H9 (cell line): ENCODE data around the gene SYS1. TPM values are rescaled to one million over a fixed set of nuclear protein-coding genes. Genes with fewer than 3 reads are reported as not detected.

Experiments used
- DNase-seq: peaks from one replicate; pipeline ENCODE4 v3.0.0-alpha.2; 2017
- H2AFZ ChIP-seq: one replicate; pipeline ENCODE4 v1.6.1; 2013; ENCODE audit warnings: mild to moderate bottlenecking, low read length, control low read depth, moderate library complexity
- H2AK5ac ChIP-seq: 2 replicates; pipeline ENCODE4 v1.6.1; 2013; ENCODE audit warnings: low read length, control low read depth, mixed read lengths; ENCODE audit not compliant: insufficient read length
- H2BK120ac ChIP-seq: one replicate; pipeline ENCODE4 v1.6.1; 2013; ENCODE audit warnings: low read depth, mild to moderate bottlenecking, low read length, control low read depth, inconsistent platforms; ENCODE audit not compliant: poor library complexity, severe bottlenecking
- H2BK12ac ChIP-seq: 2 replicates; pipeline ENCODE4 v1.6.1; 2013; ENCODE audit warnings: low read length, control low read depth, mixed read lengths, low read depth; ENCODE audit not compliant: insufficient read length
- H2BK15ac ChIP-seq: 2 replicates; pipeline ENCODE4 v1.6.1; 2013; ENCODE audit warnings: low read depth, low read length, control low read depth
- H2BK20ac ChIP-seq: one replicate; pipeline ENCODE4 v1.6.1; 2013; ENCODE audit warnings: low read depth, mild to moderate bottlenecking, low read length, control low read depth, inconsistent platforms; ENCODE audit not compliant: poor library complexity, severe bottlenecking
- H2BK5ac ChIP-seq: 2 replicates; pipeline ENCODE4 v1.6.1; 2013; ENCODE audit warnings: low read length, control low read depth, mixed read lengths; ENCODE audit not compliant: insufficient read length
- H3K14ac ChIP-seq: 2 replicates; pipeline ENCODE4 v1.6.1; 2013; ENCODE audit warnings: low read length, control low read depth; ENCODE audit not compliant: insufficient read depth
- H3K18ac ChIP-seq: 2 replicates; pipeline ENCODE4 v1.6.1; 2013; ENCODE audit warnings: low read depth, mild to moderate bottlenecking, mixed read lengths, low read length, control low read depth; ENCODE audit not compliant: insufficient read length
- H3K23ac ChIP-seq: 2 replicates; pipeline ENCODE4 v1.6.1; 2013; ENCODE audit warnings: low read length, control low read depth, mixed read lengths, low read depth; ENCODE audit not compliant: insufficient read length
- H3K23me2 ChIP-seq: 2 replicates; pipeline ENCODE4 v1.6.1; 2013; ENCODE audit warnings: low read depth, mild to moderate bottlenecking, mixed read lengths, low read length, control low read depth; ENCODE audit not compliant: insufficient read length, poor library complexity, severe bottlenecking
- H3K27ac ChIP-seq: 2 replicates; pipeline ENCODE4 v1.5.1; 2013; ENCODE audit warnings: low read length, control low read depth, mixed read lengths, low read depth; ENCODE audit not compliant: insufficient read length
- H3K27me3 ChIP-seq: 2 replicates; pipeline ENCODE4 v1.6.1; 2013; ENCODE audit warnings: low read length, control low read depth, inconsistent platforms; ENCODE audit not compliant: insufficient read depth
- H3K4ac ChIP-seq: 2 replicates; pipeline ENCODE4 v1.6.1; 2013; ENCODE audit warnings: low read depth, mild to moderate bottlenecking, control low read depth, inconsistent platforms, low read length, moderate library complexity
- H3K4me1 ChIP-seq: 2 replicates; pipeline ENCODE4 v1.6.1; 2013; ENCODE audit warnings: low read length, control low read depth, inconsistent platforms; ENCODE audit not compliant: insufficient read depth
- H3K4me2 ChIP-seq: 2 replicates; pipeline ENCODE4 v1.6.1; 2013; ENCODE audit warnings: low read length, control low read depth, mixed read lengths; ENCODE audit not compliant: insufficient read length, insufficient read depth
- H3K56ac ChIP-seq: 2 replicates; pipeline ENCODE4 v1.6.1; 2013; ENCODE audit warnings: low read depth, mild to moderate bottlenecking, mixed read lengths, low read length, control low read depth; ENCODE audit not compliant: insufficient read length
- H3K79me1 ChIP-seq: 2 replicates; pipeline ENCODE4 v1.6.1; 2013; ENCODE audit warnings: low read depth, mild to moderate bottlenecking, moderate library complexity, low read length, control low read depth, inconsistent platforms; ENCODE audit not compliant: insufficient read depth, poor library complexity, severe bottlenecking
- H3K79me2 ChIP-seq: 2 replicates; pipeline ENCODE4 v1.6.1; 2013; ENCODE audit warnings: low read length, control low read depth, inconsistent platforms; ENCODE audit not compliant: insufficient read depth
- H3K9ac ChIP-seq: 2 replicates; pipeline ENCODE4 v1.6.1; 2013; ENCODE audit warnings: low read length, control low read depth, mixed read lengths; ENCODE audit not compliant: insufficient read length; ENCODE audit errors: extremely low read depth
- H3K9me3 ChIP-seq: one replicate; pipeline ENCODE4 v1.6.1; 2013; ENCODE audit warnings: low read depth, low read length, inconsistent platforms; ENCODE audit not compliant: control insufficient read depth
- H3T11ph ChIP-seq: one replicate; pipeline ENCODE4 v1.6.1; 2013; ENCODE audit warnings: mild to moderate bottlenecking, low read length, control low read depth, inconsistent platforms
- H4K20me1 ChIP-seq: one replicate; pipeline ENCODE4 v1.6.1; 2013; ENCODE audit not compliant: control insufficient read depth, insufficient read length, insufficient read depth
- H4K5ac ChIP-seq: 2 replicates; pipeline ENCODE4 v1.6.1; 2013; ENCODE audit warnings: low read depth, mild to moderate bottlenecking, mixed read lengths, low read length, control low read depth; ENCODE audit not compliant: insufficient read length
- H4K8ac ChIP-seq: replicated peaks from 2 replicates; pipeline ENCODE4 v1.6.1; 2013; ENCODE audit warnings: low read length, control low read depth, mixed read lengths, low read depth; ENCODE audit not compliant: insufficient read length
- H4K91ac ChIP-seq: 2 replicates; pipeline ENCODE4 v1.6.1; 2013; ENCODE audit warnings: low read depth, mild to moderate bottlenecking, moderate library complexity, mixed read lengths, low read length, control low read depth; ENCODE audit not compliant: insufficient read length
- H3K27ac Mint-ChIP-seq, 3 experiments: 2 replicates in 2 of 3; 3 replicates in 1 of 3; pipeline ENCODE4 v1.8.0; 2020 to 2021; ENCODE audit warnings: mixed read lengths in 3 of 3, mild to moderate bottlenecking in 1 of 3, moderate library complexity in 1 of 3
- H3K27me3 Mint-ChIP-seq: 2 replicates; pipeline ENCODE4 v1.8.0; 2021; ENCODE audit warnings: low read depth, mild to moderate bottlenecking, moderate library complexity, mixed read lengths
- H3K36me3 Mint-ChIP-seq, 3 experiments: 2 replicates in 2 of 3; 3 replicates in 1 of 3; pipeline ENCODE4 v1.8.0; 2020 to 2021; ENCODE audit warnings: low read depth in 3 of 3, mixed read lengths in 3 of 3; ENCODE audit not compliant: insufficient read depth in 1 of 3
- H3K4me1 Mint-ChIP-seq, 2 experiments: 2 replicates each; pipeline ENCODE4 v1.8.0; 2020; ENCODE audit warnings: mixed read lengths in 2 of 2
- H3K4me3 Mint-ChIP-seq, 2 experiments: 2 replicates in 1 of 2; 3 replicates in 1 of 2; pipeline ENCODE4 v1.8.0; 2020 to 2021; ENCODE audit warnings: mild to moderate bottlenecking in 2 of 2, mixed read lengths in 2 of 2, moderate library complexity in 1 of 2
- H3K9me3 Mint-ChIP-seq, 2 experiments: 2 replicates in 1 of 2; 3 replicates in 1 of 2; pipeline ENCODE4 v1.8.0; 2020; ENCODE audit warnings: mild to moderate bottlenecking in 2 of 2, mixed read lengths in 2 of 2, moderate library complexity in 1 of 2
- CTCF ChIP-seq: fragments of 200-600 bp; sonication (generic); conservative IDR thresholded peaks from 3 replicates; pipeline ENCODE4 v1.8.0; 2021; ENCODE audit warnings: antibody characterized with exemption, mild to moderate bottlenecking
- whole genome bisulfite sequencing: extraction: QIAGEN DNeasy Blood & Tissue Kit; methylation state at CpG from one replicate; pipeline ENCODE4 v1.1.7; 2013; ENCODE audit warnings: missing lambda C conversion rate, low lambda C conversion rate, mixed read lengths; ENCODE audit not compliant: insufficient read length; ENCODE audit errors: extremely low coverage; 5-methylcytosine and 5-hydroxymethylcytosine counted together
- total RNA-seq: library from RNA; stranded (reverse); gene quantifications from 2 replicates; pipeline ENCODE4 v1.2.1, GENCODE V29; 2021

The SYS1 gene
- total RNA-seq, 1 experiment from 2014 or later, result 21.0 TPM

DNA sequence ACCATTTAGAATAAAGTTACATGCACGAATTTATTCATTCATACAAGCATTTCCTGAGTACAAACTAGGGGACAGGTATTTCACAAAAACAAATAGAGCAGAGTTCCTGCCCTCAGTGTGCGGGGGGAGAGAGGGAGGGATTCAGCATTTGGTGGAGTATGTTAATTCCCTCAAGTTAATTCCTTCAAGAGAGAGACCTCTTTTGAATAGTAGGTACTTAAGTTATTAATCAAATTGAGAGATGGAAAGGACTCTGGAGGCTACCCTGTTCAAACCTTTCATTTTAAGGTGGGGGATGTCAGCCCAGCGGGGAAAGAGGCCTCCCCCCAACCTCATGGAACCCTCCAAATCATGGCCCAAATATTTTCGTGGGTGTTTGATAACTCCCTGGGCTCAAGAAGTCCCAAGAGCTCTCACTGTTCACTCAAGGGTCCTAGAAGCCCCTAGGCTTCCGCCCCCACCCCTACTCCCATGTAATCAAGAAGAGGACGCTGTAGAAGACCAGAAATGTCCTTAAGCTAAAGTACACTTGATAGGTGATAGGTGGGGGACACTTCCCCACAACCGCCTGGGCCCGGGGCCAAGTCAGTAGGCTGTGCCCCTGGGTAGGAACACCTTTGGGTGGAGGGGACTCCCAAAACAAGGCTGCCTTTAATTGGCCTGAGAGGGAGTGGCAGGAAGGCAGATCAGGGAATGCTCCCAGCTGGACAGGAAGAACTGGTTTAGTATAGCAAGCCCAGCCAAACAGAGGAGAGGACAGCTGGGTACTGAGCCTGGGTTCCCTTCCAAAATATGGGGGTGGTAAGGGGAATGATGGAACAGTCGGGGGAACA, 17.6 kb upstream of the SYS1 start:
- no peak overlapping the region for H2BK120ac ChIP-seq
- H3K27me3 ChIP-seq, result no peaks in the 10 kb centered on the region
- no peak overlapping the region for H3K56ac ChIP-seq
- H4K91ac ChIP-seq, result no peak overlapping the region
- no CpG with 5 or more reads among the region's 9 CpGs for WGBS
- Mint-ChIP-seq H3K27me3 (peaks cover 4% of the 10 kb centered on the region; the same call in 1 of the 2 replicates), H3K9me3 (no peaks in the 10 kb centered on the region), H3K36me3 (peaks cover 1 to 2% (median 2%) of the 10 kb centered on the region in 3 experiments; a peak in 4 of 7 replicates), H3K4me1 (peaks cover 73 to 76% of the 10 kb centered on the region in 2 experiments), H3K4me3 (peak overlapping the region in 1 of 2 experiments; percentile 69; a peak in 4 of 5 replicates), H3K27ac (peak overlapping the region in 1 of 3 experiments; percentile 17; a peak in 1 of 7 replicates)
- no peak for DNase-seq
- no peak overlapping the region for H2BK5ac ChIP-seq
- H3K23me2 ChIP-seq, result peaks cover 11% of the 10 kb centered on the region
- H3T11ph ChIP-seq, result no peak overlapping the region
- no peak for TF ChIP-seq CTCF
- peak overlapping the region; percentile 11 for H3K4me2 ChIP-seq
- H3K4me1 ChIP-seq, result peaks cover 32% of the 10 kb centered on the region; the same call in 1 of the 2 replicates
- no peak overlapping the region for H3K23ac ChIP-seq
- H2BK12ac ChIP-seq, result no peak overlapping the region
- no peak overlapping the region for H4K8ac ChIP-seq
- no peak overlapping the region for H3K18ac ChIP-seq
- H2AFZ ChIP-seq, result no peak overlapping the region
- H4K5ac ChIP-seq, result no peak overlapping the region
- peaks cover 3% of the 10 kb centered on the region; the same call in 1 of the 2 replicates for H3K79me2 ChIP-seq
- no peak overlapping the region for H3K27ac ChIP-seq
- no peak overlapping the region for H2BK15ac ChIP-seq
- H3K9me3 ChIP-seq, result no peaks in the 10 kb centered on the region
- no peaks in the 10 kb centered on the region for H3K79me1 ChIP-seq
- H4K20me1 ChIP-seq, result no peaks in the 10 kb centered on the region
- no peak overlapping the region for H3K9ac ChIP-seq
- H2BK20ac ChIP-seq, result no peak overlapping the region
- no peak overlapping the region for H3K4ac ChIP-seq
- H3K14ac ChIP-seq, result no peak overlapping the region; the same call in 1 of the 2 replicates
- no peak overlapping the region for H2AK5ac ChIP-seq
